GM12874 (cell line): ENCODE measurements around the gene MBLAC1.

Experiments
- TF ChIP-seq, protein P1 (sequence below): IDR thresholded peaks from 2 replicates; pipeline ENCODE4 v1.5.1; 2011; ENCODE audit warnings: low read depth, mild to moderate bottlenecking, control low read depth, low read length, moderate library complexity; ENCODE audit not compliant: insufficient read depth

MBLAC1 gene, protein sequence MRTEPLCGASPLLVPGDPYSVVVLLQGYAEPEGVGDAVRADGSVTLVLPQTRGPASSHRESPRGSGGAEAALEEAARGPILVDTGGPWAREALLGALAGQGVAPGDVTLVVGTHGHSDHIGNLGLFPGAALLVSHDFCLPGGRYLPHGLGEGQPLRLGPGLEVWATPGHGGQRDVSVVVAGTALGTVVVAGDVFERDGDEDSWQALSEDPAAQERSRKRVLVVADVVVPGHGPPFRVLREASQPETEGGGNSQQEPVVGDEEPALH

DNA sequence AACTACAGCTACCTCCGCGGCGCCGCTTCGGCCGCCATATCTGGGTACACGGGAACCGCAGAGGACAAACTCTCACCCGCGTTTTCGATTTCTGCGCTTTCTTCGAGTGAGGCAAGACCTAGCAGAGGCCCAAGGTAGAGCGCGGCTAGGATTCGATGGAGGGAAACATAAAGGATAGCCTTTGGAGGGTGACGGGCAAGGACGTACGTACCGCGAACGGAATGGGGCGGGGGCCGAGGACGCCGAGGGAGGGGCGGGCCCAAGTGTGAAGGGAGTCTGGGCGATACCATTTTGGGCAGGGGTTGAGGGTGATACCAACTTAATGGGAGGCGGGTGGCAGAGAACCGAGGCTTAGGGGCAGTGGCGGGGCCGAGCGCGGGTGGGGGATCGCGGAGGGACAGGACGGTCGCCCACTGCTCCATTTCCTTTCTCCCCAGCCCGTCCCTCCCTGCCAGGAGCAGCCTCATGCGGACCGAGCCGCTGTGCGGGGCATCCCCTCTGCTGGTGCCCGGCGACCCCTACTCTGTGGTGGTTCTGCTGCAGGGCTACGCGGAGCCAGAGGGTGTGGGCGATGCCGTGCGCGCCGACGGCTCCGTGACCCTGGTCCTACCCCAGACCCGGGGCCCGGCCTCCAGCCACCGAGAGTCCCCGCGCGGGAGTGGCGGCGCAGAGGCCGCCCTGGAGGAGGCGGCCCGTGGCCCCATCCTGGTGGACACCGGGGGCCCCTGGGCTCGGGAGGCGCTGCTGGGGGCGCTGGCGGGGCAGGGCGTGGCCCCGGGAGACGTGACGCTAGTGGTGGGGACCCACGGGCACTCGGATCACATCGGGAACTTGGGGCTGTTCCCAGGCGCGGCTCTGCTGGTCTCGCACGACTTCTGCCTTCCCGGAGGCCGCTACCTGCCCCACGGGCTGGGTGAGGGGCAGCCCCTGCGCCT is at the start of gene MBLAC1:
Gene MBLAC1 (plus strand): TSS at position 37 of the 935 bp plus-strand sequence. CDS start 429 bp downstream, at position 466.
- TF ChIP-seq, protein P1, sequence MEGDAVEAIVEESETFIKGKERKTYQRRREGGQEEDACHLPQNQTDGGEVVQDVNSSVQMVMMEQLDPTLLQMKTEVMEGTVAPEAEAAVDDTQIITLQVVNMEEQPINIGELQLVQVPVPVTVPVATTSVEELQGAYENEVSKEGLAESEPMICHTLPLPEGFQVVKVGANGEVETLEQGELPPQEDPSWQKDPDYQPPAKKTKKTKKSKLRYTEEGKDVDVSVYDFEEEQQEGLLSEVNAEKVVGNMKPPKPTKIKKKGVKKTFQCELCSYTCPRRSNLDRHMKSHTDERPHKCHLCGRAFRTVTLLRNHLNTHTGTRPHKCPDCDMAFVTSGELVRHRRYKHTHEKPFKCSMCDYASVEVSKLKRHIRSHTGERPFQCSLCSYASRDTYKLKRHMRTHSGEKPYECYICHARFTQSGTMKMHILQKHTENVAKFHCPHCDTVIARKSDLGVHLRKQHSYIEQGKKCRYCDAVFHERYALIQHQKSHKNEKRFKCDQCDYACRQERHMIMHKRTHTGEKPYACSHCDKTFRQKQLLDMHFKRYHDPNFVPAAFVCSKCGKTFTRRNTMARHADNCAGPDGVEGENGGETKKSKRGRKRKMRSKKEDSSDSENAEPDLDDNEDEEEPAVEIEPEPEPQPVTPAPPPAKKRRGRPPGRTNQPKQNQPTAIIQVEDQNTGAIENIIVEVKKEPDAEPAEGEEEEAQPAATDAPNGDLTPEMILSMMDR = no peak

DNA sequence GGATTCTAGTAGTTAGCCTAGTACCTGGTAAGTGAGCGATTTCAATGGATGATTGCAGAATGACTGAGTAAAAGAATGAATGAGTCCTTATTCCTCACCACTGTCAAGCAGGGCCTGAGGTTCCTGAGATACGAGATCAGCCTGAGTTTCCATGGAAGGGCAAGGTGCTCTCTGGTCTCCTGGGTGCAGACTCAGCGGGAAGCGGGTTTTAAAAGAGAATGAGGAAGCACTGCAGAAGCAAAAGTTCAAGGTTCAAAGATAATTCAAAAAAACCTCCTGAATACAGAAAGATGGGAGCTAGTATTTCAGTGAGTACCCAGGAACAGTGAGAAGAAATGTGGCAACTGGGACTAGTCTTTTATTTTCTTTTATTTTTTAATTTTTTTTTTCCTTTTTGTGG is 49.6 kb upstream of the MBLAC1 start:
- TF ChIP-seq, protein P1 = no peak

DNA sequence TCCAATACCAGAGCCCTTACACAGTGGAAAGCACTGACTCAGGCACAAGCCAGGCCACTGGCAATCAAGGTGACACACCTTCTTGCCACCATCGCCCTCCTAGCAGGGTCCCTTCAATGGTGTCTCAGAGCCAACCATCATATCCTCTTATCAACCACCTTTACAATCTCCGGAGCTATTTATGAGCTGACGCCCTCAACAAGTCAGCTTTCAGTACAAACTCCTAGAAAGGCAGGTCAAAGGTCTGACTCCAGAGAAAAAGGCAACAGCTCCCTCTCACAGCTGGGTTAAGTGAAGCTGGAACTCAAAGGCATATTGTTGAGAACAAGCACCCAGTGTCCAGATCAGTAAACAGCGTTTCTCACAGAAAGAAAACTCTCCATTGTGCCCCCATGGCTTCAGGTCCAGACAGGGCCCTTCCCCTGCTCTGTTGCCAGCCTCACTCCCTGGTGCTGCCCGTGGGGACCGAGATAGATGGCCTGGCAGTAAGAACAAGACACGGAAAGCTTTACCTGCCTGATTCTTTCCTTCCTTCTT is 47.7 kb upstream of the MBLAC1 start:
- TF ChIP-seq, protein P1 = no peak

DNA sequence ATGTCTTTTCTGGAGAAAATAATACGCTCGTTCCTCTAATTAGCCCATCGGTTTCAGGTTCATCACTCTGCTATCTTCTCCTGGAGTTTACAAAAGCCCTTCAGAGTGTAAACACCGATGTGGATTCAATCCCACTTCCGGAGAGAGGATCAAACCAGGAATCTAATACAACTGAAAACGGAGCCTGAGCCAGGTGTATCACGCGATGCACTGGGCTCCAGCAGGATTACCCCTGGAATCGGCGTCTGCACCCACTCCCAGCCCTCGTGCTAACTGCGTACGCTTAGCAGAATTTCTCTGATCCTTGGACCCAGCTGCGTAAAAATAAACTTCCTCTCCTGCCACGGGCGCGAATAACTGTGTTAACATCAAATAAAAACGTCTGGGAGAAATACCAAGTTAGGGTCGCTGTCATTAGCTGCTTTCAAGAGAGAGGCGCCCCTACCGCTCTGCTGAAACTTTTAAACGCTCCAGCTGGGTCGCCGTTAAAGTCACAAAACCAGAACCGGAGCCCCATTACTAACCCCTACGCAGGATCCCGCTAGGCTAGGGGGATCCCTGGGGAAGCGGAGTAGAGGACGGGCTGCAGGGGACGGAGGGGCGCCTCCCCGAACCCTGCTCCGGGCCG is 45.7 kb upstream of the MBLAC1 start:
- TF ChIP-seq, protein P1 = no peak

DNA sequence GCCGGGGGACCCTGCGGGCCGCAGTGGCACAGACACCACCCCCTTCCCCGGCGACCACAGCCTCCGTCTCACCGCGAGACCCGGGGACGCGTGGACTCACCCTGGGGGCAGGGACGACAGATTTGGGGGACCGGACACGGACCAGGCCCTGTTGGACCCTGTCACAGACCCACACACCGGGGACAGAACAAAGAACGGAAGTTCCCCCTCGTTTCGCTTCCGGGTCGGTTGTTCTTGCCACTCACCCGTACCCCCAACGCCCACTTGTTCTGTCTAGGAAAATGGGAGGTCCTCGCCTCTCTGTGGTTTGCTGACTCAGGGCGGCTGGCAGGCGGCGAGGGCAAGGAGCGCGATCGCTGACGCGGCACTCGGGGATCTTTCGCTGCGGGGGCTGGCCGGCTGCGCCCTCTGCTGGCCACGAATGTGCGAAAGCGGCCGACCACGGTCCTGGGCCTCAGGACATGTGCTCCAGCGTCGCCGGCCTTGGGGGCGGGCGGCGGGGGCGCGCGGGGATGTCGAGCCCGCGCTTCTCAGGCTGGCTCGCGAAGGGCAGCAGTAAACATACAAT is 45.1 kb upstream of the MBLAC1 start, which contains the start of gene ZNF3:
Gene ZNF3 (minus strand): TSS at position 189 of the 568 bp plus-strand sequence. CDS start 4,366 bp downstream, outside the sequence.
- TF ChIP-seq, protein P1 = peak; percentile 94

DNA sequence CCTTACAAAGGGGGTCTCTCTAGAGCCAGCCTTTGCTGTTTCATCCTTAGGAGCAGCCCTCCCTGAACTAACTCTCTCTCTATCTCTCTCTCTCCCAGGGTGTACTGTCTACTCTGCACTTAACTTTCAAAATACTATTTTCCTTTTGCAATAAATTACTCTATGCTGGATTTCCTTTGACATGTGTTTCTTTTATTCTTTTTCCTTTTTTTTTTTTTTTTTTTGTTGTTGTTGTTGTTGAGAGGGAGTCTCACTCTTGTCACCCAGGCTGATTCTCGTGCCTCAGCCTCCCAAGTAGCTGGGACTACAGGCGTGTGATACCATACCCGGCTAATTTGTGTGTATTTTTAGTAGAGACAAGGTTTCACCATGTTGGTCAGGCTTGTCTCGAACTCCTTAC is 43.8 kb upstream of the MBLAC1 start:
- TF ChIP-seq, protein P1 = no peak
